Neural progenitor cell (in vitro differentiated cells): ENCODE data around the gene LPCAT2.

Experiments
- CTCF ChIP-seq: fragments of 200-600 bp; sonication (generic); IDR thresholded peaks from 2 replicates; pipeline ENCODE4 v1.5.1; 2017; ENCODE audit warnings: antibody characterized with exemption, mild to moderate bottlenecking
- EZH2 ChIP-seq: fragments of 200-600 bp; sonication (generic); IDR thresholded peaks from 2 replicates; pipeline ENCODE4 v1.6.1; 2017; ENCODE audit warnings: antibody characterized with exemption, mild to moderate bottlenecking, moderate library complexity

- TF ChIP-seq CTCF (no peak), EZH2 (no peak)
These were observed 114.8 kb downstream of the LPCAT2 start for GRCh38 chr16:55623640-55624039.
